ENCODE measurements around the gene C6orf136. TPM values are rescaled to one million over a fixed set of nuclear protein-coding genes. Genes with fewer than 3 reads are reported as not detected.

The C6orf136 gene
- total and polyA plus RNA-seq, 12 donors, result 1.8 to 73.7 (median 19.0) TPM

DNA sequence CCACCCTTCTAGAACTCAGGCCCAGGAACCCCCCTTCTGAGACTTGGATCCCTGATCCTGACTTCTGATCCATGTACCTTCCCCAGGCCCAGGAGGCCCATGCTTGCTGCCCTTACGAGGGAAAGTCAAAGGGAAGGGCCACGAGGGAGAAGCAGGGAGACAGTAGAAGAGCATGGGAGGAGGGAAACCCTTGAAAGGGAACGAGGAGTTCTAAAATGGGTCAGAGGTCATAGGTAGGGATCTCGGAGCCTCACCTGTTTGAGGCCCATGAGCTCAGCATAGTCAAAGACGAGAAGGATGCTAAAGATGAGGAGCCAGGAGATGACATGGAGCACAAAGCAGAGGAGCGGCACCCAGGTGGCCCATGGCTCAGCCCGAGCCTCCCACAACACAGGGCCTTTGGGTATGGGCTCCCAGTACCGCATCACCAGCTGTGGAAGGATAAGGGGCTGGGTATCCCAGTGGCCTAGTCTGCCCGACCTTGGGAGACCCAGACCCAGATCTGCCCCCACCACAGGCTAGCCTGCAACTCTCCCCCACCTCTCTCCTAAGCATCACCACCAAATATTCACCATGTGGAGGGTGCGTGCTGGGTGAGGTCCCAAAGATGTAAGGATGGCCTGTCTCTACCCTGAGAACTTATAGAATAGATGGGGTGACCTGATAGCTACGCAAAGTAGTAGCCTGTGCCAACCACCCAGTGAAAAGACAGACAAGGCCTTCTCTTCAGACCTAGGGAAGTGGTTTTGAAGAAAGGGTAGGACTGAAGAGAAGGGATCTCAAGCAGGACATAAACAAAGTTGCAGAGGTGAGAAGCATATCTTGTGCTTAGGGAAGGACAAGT is 42.3 kb downstream of the C6orf136 start:
- no peaks in the 10 kb centered on the region for H3K9me3 ChIP-seq (replicated peaks in 1 of 3)
- intact Hi-C loops (cut with DNase I), result no loop called here
- no peaks in the 10 kb centered on the region for H3K36me3 ChIP-seq (replicated peaks in 1 of 2)
- no peak for DNase-seq
- WGBS, 4 donors, result 88 to 93% (median 91%) methylated on average over 10 to 11 of the region's 11 CpGs
- H3K27me3 ChIP-seq, result no peaks in the 10 kb centered on the region
- peaks cover 31 to 47% of the 10 kb centered on the region in 2 donors for H3K4me1 ChIP-seq (replicated peaks in 1 of 2)
- peak overlapping the region in 3 of 5 donors; percentile 79 to 84 (median 80) for H3K27ac ChIP-seq
- H3K4me3 ChIP-seq, result no peak overlapping the region
- TF ChIP-seq POLR2A (IDR thresholded peaks at IDR 0.05), result no peak
- TF ChIP-seq, protein P1, sequence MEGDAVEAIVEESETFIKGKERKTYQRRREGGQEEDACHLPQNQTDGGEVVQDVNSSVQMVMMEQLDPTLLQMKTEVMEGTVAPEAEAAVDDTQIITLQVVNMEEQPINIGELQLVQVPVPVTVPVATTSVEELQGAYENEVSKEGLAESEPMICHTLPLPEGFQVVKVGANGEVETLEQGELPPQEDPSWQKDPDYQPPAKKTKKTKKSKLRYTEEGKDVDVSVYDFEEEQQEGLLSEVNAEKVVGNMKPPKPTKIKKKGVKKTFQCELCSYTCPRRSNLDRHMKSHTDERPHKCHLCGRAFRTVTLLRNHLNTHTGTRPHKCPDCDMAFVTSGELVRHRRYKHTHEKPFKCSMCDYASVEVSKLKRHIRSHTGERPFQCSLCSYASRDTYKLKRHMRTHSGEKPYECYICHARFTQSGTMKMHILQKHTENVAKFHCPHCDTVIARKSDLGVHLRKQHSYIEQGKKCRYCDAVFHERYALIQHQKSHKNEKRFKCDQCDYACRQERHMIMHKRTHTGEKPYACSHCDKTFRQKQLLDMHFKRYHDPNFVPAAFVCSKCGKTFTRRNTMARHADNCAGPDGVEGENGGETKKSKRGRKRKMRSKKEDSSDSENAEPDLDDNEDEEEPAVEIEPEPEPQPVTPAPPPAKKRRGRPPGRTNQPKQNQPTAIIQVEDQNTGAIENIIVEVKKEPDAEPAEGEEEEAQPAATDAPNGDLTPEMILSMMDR (IDR thresholded peaks at IDR 0.05), result no peak

DNA sequence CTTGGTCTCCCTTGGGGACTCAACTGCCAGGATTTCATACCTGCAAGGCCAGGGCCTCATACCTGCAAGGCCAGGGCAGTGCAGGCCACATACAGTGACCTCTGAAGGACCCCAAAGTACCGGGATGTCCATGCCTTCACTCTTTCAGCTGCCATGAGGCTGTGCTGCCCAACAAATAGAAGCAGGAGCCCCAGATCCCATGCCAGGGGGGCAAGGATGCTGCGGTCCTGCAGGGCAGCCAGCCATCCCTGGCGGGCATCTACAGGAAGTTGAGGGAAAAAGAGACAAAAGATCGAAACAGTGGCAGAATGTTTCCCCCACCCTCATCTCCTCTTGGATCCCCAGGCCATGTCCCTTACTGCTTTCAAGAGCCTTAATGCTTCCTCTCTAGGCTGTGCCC is 43.1 kb downstream of the C6orf136 start:
- DNase-seq, result no peak
- H3K4me1 ChIP-seq (replicated peaks in 1 of 2), result peaks cover 23 to 41% of the 10 kb centered on the region in 2 donors
- no peaks in the 10 kb centered on the region for H3K9me3 ChIP-seq (replicated peaks in 1 of 3)
- no peaks in the 10 kb centered on the region for H3K36me3 ChIP-seq (replicated peaks in 1 of 2)
- no peaks in the 10 kb centered on the region for H3K27me3 ChIP-seq
- H3K27ac ChIP-seq, result peak overlapping the region; percentile 62 to 84 (median 79)
- peak overlapping the region in 1 of 4 donors; percentile 68 for H3K4me3 ChIP-seq
- intact Hi-C loops (cut with DNase I), result no loop called here
- WGBS, 4 donors, result 27 to 51% (median 39%) methylated on average over 3 to 4 of the region's 4 CpGs
- TF ChIP-seq, protein P1 (IDR thresholded peaks at IDR 0.05), result no peak
- TF ChIP-seq POLR2A (IDR thresholded peaks at IDR 0.05), result no peak

DNA sequence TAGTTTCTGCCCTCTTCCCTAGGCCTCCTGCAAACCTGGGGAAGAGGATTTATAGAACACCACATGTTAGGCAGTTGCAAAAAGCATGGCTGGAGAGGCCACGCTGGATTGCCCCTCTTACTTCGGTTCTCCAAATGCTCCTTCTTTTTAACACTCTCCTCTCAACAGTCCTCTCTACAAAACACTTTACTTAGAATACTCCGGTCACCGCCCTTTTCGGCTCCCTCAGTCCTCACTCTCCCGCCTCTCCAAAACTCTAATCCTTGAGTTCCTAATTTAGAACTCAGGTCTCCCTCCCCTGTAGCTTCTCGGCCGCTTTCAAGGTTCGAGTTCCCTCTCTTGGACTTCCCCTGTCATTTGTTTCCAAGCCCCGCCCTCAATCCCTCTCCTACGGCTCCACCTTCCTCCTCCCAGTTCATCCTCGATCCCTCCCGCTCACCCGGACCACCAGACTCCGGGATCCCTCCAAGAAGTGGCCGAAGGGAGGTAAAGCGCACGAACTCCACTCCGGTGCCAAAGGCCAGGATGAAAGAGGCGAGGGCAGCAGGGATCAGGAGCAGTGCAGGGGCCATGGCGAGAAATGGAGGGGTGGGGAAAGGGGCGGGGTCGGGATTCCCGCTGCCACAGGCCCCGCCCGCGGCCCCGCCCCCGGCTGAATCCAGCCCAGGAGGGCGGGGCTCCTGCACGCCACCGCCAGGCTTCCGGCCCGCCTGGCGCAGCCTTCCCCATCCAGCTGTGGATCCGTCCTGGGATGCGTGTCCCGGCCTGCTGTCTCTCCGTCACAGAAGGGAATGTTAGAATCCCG is 43.7 kb downstream of the C6orf136 start, which contains the start of gene NRM:
TSS of gene NRM (minus strand) at position 582 of the 805 bp plus-strand sequence. CDS start at position 572, 10 bp downstream.
- no peaks in the 10 kb centered on the region for H3K9me3 ChIP-seq (replicated peaks in 1 of 3)

More for the DNA sequence above, 43.7 kb downstream of the C6orf136 start, which contains the start of gene NRM:
- WGBS, 4 donors, result 0 to 1% (median 1%) methylated on average over 23 to 40 of the region's 40 CpGs
- TF ChIP-seq, protein P1 (IDR thresholded peaks at IDR 0.05), result no peak
- TF ChIP-seq POLR2A (IDR thresholded peaks at IDR 0.05), result peak in 1 of 2 donors; percentile 46
- intact Hi-C loops (cut with DNase I), result no loop called here
- H3K36me3 ChIP-seq (replicated peaks in 1 of 2), result no peaks in the 10 kb centered on the region
- peak within 1 kb of the TSS; percentile 62 to 84 (median 79) for H3K27ac ChIP-seq
- H3K27me3 ChIP-seq, result no peaks in the 10 kb centered on the region
- peaks cover 19 to 41% of the 10 kb centered on the region in 2 donors for H3K4me1 ChIP-seq (replicated peaks in 1 of 2)
- DNase-seq, result peak; percentile 88 to 93 (median 91)
- H3K4me3 ChIP-seq, result peak within 1 kb of the TSS; percentile 37 to 71 (median 60)

All from adrenal gland (tissue), 12 donors.